Fibroblast of gingiva (primary cell): ENCODE results near the gene TM7SF3.

Experiments used
- DNase-seq: peaks from one replicate; pipeline ENCODE4 v3.0.0-alpha.2; 2011; ENCODE audit warnings: low read depth

The TM7SF3 gene

DNA sequence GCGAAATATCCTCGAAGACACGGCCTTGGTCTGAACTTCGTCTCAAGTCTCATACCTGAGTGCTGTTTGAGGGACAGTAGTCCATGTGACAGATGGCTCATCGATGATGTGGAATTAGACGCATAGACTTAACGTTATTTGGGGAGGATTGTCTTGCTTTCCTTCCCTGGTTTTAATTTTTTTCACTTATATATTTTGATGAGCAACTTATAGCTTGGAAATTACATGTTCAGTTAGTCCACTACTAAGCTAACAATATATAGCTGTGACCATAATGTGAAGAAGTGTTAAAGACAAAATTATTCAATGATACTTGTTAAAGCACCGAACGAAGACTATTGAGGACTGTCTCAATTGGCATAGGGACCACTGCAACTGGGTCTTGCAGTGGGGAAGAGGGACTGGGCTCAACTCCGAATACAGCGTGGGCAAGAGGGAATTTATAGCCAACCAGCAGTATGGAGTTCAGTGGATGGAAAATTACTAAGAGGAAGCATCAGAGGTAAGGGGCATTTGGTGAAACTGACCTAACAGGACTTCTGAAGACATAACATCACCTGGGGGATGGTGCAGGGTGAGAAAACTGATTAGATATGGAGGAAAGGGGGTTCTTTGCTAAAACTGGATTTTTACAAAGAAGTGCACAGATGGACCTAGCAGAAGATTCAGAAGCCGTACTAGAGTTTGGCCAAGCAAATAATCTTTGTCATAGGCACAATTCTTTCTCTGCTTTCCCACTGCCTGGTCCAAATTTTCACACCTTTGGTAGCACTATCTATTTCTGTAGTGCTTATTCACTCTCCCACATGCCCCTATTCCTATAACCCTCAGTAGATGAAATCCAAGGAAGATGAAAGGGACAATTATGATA is 910 bp upstream of the TM7SF3 start:
- DNase-seq: no peak

- DNase-seq: peak; percentile 37
These were observed 536 bp downstream of the TM7SF3 start for GRCh38 chr12:27013611-27014084.

- DNase-seq: no peak
These were observed 1.3 kb downstream of the TM7SF3 start for GRCh38 chr12:27012982-27013255.

DNA sequence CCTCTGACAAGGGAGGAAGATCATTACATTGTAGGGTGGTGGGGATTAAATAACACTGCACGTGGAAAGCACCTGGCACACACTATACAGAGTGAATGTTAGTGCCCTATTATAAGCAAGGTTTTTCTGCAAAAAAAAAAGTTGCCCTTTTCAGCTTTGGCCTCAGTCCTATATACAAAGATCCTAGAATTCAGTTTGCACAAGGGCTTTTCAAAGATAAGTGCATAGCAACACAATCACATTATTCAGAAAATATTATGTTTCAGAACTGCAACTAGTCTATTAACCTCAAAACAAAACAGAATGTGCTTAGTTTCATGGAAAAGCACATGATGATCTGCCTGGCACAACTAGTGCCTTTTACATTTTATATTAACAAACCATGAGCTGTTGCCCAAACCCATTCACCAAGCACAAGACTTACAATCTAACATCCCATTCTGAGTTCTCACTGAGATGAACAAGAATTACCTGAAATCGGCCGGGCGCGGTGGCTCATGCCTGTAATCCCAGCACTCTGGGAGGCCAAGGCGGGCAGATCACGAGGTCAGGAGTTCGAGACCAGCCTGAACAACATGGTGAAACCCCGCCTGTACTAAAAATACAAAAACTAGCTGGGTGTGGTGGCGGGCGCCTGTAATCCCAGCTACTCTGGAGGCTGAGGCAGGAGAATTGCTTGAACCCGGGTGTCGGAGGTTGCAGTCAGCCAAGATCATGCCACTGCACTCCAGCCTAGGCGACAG is 1.8 kb downstream of the TM7SF3 start:
- DNase-seq: peak; percentile 21

- DNase-seq: no peak
These were observed 4.3 kb downstream of the TM7SF3 start for GRCh38 chr12:27009881-27010301.

DNA sequence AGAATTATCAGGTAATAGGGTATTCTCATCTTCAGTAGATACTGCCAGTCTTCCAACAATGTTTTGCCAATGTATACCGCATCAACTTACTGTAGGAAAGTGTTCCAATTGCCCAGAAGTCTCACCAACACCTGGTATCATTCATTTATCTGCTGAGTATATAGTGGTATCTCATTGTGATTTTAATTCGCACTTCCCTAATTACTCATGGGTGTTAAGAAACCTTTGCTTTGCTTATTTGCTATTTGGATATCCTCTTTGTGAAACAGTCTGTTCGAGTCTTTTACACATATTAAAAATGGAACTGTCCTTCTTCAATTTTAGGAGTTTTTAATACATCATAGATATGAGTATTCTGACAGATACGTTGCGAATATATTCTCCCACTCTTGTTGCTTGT is 6.1 kb downstream of the TM7SF3 start:
- DNase-seq: no peak

GRCh38 chr12:27006797-27007467 is 7.3 kb downstream of the TM7SF3 start:
- no peak for DNase-seq

DNA sequence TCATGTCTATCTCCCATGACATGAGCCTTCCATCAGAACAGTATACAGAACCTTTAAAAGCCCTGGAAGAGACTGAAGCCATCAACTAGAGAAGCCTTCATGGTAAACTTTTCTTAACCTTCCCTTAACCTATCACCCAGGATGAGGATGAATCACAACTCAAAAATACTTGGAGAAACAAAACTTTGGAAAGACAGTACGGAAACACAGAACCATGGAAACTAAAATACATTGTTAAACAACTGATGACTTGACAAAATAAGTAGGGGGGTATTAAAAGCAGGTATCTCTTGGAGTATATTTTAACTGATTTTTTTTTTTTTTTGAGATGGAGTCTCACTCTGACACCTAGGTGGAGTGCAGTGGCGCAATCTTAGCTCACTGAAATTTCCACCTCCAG is 8.7 kb downstream of the TM7SF3 start:
- DNase-seq: no peak

GRCh38 chr12:27003421-27004381 is 10.5 kb downstream of the TM7SF3 start:
- no peak for DNase-seq

GRCh38 chr12:27002141-27002540 is 12.0 kb downstream of the TM7SF3 start:
- DNase-seq: no peak

DNA sequence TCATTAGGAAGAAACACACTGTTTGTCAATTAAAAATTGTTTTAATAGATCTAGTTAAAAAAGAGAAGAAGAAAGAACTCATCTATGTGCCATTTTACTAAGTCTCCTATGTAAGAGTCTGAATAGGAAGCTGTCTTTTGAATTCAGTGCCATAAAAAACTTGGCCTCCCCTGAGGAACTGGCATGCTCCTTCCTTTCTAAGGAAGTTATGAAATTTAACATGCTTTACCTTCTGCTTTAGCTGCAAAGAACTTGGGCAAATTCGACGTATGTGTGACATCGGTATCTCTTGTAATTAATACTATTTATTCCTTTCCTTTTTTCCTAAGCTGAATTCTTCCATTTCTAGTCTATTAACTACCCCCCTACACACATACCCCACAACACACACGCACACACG is 12.5 kb downstream of the TM7SF3 start:
- DNase-seq: no peak

DNA sequence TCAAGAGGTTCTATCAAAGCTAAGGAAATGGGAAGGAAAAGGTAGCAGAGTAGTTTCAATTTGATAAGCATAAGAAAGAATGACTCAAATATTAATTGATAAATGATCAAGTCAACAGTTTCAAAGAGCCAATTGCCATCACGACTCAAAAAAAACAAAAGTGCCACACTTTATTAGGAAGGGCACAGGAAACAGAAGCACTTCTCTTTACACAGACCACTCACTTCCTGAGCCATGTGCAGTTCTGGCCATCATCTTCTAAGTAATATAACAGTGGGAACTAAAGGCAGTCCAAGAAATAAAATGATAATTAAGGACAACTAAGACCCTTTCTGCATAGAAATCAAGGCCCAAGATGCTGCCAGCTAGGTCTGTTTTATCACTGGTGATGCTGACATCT is 13.2 kb downstream of the TM7SF3 start:
- DNase-seq: no peak

DNA sequence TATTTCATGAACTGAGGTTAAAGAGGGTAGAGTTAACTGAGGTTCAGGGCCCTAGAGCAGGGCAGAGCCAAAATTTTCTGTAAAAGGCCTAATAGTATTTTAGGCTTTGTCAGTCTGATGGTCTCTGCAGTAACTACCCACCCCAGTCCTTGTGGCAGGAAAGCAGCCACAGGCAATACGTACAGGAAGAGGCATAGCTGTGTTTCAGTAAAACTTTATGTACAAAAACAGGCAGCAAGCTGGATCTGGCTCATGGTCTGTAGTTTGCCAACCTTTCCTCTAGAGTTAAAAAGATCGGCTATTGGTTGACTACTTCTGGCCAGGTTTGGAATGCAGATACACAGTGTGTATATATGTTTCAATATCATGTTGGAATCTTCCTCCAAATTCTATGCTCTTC is 17.2 kb downstream of the TM7SF3 start:
- no peak for DNase-seq

DNA sequence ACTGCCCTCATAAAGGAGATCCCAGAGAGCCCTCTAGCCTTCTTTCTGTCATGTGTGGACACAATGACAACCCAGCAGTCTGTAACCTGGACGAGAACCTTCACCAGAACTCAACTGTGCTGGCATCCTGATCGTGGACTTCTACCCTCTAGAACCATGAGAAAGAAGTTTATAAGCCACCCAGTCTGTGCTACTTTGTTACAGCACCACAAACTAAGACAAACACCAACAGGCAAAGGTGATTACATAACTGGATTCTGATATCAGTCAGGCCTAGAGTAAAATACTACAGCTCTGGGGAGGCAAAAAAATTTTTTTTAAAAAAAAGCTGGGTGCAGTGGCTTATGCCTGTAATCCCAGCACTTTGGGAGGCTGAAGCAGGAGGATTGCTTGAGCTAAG is 18.5 kb downstream of the TM7SF3 start:
- DNase-seq: no peak

DNA sequence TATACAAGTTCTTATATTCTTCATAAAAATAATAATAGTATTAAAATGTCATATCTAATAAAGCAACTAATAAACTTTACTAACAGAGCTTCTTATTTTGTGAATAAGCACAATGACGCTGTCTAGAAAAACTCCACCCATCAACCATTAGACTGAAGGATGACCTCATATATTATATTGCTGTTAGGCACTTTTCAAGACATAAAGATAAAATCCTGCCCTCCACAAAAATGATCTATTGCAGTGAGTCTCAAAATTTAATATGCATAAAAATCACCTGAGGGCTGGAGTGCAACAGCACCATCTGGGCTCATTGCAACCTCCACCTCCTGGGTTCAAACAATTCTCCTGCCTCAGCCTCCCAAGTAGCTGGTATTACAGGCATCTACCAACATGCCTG is 20.1 kb downstream of the TM7SF3 start:
- DNase-seq: no peak

DNA sequence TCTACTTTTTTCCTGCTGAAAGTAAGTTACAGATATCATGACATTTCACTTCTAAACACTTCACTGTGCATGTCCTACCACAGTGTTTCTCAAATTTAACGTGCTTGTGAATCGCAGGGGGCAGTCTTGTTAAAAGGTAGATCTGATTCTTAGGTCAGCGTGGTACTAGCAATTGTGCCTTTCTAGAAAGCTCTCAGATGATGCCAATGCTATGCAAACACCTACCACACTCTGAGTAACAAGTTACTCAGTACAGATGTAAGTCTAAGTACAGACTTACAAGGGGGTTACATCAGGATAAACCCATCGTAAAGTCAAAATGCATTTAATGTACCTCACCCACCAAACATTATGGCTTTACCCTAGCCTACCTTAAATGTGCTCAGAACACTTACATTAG is 22.4 kb downstream of the TM7SF3 start:
- DNase-seq: no peak

DNA sequence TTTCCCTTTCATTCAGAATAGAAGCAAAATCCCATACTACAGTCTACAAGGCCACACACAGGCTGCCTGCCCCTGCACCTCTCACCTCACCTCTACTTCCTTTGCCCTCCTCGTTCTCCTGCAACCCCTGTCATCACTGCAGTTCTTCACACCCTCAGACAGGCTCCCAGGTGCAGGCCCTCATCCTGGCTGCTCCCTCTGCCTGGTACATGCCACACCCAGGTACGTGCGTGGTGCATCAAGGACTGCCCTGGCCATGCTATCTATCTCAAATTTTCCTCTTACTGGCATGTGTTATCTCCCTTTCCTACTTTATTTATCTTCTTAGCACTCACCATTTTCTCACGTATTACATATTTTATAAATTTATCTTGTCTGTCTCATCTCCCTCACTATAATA is 24.3 kb downstream of the TM7SF3 start:
- no peak for DNase-seq

DNA sequence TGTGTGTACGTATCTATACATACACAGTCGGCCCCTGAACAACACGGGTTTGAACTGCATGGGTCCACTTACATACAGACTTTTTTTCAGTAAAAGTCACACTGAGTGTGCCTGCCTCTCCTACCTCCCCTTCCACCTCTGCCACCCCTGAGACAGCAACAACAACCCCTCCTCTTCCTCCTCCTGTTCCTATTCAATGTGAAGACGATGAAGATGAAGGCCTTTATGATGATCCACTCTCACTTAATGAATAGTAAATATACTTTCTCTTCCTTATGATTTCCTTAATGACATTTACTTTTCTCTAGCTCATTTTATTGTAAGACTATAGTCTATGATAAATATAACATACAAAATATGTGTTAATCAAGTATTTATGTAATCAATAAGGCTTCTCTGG is 25.5 kb downstream of the TM7SF3 start:
- DNase-seq: no peak

DNA sequence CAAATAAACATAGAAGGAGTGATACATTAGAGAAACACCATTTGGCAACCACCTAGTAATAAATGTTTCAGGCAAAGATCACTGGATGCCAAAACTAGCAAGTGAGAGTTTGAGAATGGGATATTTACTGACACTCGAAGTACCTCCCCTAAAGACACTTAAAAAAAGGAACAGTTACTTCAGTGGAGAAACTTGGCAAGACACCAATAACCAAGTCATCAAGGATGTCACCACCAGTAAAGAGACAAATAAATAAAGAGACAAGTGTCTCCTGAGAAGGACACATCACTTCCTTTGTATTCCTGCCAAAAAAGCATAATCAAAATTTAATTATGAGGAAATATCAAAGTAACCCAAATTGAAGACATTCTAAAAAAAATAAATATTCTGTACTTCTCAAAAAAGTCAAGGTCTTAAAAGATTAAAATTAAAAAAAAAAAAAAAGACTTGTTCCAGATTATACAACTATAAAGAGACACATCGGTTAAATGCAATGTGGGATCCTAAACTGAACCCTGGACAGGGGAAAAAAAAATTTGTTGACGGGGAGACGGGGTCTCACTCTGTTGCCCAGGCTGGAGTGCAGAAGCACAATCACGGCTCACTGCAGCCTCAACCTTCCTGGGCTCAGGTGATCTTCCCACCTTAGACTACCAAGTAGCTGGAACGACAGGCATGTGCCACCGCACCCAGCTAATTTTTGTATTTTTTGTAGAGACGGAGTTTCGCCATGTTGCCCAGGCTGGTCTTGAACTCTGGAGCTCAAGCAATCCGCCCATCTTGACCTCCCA is 26.4 kb downstream of the TM7SF3 start:
- peak; percentile 2 for DNase-seq

DNA sequence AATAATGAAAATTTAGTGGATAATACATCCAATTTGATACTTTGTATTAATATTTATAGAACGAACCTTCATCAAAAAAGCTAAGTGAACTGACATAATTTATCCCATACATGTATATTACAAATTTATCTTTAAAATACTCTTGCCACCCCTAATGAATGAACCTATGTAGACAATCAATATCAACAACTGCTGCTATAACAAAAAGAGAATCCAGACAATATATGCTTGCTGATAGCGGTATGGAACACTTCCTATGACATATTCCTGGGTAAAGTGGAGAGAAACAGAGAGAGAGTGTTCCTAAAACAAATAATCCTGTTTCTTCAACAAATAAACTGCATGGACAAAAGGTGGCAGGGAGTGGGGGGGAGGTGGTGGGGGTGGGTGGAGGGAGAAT is 31.3 kb downstream of the TM7SF3 start:
- DNase-seq: no peak

DNA sequence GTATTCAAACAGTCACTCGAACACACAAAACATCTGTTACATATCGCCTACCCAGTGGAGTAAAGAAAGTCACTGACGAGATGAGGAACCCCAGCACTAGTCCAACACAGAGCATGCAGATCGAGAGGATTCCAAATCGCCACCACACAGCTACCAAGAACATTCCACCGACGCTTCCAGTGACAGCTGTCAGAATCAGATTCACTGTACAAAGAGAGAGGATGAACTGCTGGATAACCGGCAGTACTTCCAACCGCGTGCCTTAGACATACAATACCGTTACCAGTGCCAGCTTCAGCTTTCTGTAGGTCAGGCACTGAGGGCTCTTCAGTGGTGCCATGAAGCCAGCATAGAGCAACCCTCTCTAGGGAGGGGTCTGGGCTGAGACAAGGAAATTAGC is 34.5 kb downstream of the TM7SF3 start:
- DNase-seq: no peak
